Epithelial cell of proximal tubule (primary cell): Measurements from ENCODE around the gene ADAMTS6. TPM values are rescaled to one million over a fixed set of nuclear protein-coding genes. Genes with fewer than 3 reads are reported as not detected.
"Not testable (repeated sequence)": the region's sequence is repeated elsewhere in the genome, so short reads cannot be mapped to it uniquely, and the experiment has no call there.

Experiments
- DNase-seq: peaks from one replicate; pipeline ENCODE4 v3.0.0-alpha.2; 2011; ENCODE audit warnings: low read depth
- H3K4me3 ChIP-seq: 2 replicates; pipeline ENCODE4 v1.5.1; 2011; ENCODE audit warnings: low read depth, mild to moderate bottlenecking, low read length
- total RNA-seq: library from RNA; depleted of rRNA; stranded (reverse); fragments of >200 nt; gene quantifications from 2 replicates; pipeline ENCODE4 v1.2.3, GENCODE V29; 2015
- TF ChIP-seq, protein P1 (sequence below): conservative IDR thresholded peaks from 2 replicates; pipeline ENCODE4 v1.5.1; 2012; ENCODE audit warnings: low read depth, mild to moderate bottlenecking, low read length

Gene ADAMTS6
- total RNA-seq, 1 donor from 2014 or later = 3.5 TPM

DNA sequence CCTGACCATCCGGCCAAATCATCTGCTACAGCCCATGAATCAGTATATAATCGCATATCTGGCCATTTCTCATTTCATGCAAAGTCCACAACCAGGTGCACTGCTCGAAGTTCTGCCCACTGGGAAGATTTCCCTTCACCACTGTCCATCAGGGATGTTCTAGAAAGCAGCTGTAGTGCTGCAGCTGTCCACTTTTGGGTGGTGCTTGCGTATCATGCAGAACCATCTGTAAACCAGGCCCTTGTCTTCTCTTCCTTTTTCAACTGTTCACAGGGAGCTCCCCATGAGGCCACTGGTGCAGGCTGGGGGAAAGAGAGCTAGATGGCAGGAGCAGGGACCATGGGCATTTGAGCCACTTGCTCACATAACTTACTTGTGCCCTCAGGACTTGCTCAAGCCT, 7.4 kb upstream of the ADAMTS6 start:
- TF ChIP-seq, protein P1, sequence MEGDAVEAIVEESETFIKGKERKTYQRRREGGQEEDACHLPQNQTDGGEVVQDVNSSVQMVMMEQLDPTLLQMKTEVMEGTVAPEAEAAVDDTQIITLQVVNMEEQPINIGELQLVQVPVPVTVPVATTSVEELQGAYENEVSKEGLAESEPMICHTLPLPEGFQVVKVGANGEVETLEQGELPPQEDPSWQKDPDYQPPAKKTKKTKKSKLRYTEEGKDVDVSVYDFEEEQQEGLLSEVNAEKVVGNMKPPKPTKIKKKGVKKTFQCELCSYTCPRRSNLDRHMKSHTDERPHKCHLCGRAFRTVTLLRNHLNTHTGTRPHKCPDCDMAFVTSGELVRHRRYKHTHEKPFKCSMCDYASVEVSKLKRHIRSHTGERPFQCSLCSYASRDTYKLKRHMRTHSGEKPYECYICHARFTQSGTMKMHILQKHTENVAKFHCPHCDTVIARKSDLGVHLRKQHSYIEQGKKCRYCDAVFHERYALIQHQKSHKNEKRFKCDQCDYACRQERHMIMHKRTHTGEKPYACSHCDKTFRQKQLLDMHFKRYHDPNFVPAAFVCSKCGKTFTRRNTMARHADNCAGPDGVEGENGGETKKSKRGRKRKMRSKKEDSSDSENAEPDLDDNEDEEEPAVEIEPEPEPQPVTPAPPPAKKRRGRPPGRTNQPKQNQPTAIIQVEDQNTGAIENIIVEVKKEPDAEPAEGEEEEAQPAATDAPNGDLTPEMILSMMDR = no peak
- no peak overlapping the region for H3K4me3 ChIP-seq
- no peak for DNase-seq

DNA sequence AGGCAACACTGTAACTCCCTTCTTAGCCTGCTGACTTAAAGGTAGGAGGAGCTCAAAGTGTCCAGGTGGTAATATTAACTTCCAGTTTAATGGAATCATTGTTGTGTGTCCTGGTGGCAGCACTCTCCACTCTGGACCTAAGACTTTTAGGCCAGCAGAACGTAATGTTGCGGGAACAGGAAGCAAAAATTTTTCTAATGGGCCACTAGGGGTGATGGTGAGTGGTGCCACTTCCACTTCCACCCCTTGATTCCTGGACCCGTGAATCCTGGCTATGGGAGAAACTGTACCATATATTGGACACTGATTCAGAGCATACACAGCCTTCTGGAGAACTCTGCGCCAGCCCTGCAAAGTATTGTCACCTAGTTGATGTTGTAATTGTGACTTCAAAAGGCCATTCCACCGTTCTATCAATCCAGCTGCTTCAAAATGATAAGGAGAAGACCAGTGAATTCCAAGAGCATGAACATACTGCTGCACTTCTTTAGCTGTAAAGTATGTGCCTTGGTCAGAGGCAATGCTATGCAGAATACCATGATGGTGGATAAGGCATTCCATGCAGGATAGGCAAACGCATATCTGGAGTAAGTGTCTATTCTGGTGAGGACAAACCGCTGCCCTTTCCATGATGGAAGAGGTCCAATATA, 6.4 kb upstream of the ADAMTS6 start:
- not testable (repeated sequence) for DNase-seq, H3K4me3 ChIP-seq
- TF ChIP-seq, protein P1 = peak; percentile 14

DNA sequence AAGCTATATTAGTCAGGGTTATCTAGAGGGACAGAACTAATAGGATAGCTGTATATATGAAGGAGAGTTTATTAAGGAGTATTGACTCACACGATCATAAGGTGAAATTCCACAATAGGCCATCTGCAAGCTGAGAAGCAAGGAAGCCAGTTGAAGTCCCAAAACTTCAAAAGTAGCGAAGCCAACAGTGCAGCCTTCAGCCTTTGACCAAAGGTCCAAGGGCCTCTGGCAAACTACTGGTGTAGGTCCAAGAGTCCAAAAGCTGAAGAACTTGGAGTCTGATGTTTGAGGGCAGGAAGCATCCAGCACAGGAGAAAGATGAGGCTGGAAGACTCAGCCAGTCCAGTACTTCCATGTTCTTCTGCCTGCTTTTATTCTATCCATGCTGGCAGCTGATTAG, 5.1 kb upstream of the ADAMTS6 start:
- not testable (repeated sequence) for DNase-seq, H3K4me3 ChIP-seq

DNA sequence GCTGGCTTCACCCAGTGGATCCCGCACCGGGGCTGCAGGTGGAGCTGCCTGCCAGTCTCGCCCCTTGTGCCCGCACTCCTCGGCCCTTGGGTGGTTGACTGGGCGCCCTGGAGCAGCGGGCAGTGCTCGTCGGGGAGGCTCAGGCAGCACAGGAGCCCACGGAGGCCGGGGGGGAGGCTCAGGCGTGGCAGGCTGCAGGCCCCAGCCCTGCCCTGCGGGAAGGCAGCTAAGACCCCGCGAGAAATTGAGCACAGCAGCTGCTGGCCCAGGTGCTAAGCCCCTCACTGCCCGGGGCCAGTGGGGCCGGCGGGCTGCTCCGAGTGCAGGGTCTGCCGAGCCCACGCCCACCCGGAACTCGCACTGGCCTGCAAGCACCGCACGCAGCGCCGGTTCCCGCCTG, 3.7 kb upstream of the ADAMTS6 start:
- H3K4me3 ChIP-seq = no peak overlapping the region
- no peak for DNase-seq
- TF ChIP-seq, protein P1 = no peak

DNA sequence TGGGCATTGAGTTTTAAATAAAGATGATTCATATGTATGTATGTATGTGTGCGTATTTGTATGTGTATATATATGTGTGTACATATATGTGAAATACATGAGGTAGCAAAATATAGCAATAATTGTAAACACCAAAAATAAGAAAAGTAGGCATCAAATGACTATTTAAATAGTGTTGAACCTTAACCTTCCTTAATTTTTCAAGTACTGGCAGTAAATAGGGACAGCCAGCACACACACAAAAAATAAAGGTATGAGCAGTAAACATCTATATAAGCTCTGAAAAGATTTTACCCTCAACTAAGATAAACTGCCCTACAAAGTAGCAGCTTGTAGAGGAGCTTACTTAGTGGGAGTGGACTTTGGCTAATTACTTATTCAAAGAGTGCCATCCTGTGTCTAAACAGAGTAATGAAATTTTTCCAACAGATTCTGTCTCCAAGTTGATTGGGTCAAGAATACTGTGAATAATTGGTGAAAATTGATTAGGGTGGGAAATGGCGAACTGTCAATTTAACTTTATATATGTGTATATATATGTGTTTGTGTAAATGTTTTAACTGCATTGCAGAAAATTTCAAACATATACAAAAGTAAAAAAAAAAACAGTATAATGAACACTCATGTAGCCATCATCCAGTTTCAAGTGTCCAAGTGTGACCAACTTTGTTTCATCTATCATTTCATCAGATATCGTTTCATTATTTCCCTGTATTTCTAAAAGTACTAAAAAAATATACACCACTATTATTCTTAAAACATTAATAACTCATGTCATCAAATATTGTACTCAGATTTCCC, 2.0 kb upstream of the ADAMTS6 start:
- DNase-seq = no peak
- peak overlapping the region; percentile 63 for H3K4me3 ChIP-seq
- TF ChIP-seq, protein P1 = peak; percentile 68

DNA sequence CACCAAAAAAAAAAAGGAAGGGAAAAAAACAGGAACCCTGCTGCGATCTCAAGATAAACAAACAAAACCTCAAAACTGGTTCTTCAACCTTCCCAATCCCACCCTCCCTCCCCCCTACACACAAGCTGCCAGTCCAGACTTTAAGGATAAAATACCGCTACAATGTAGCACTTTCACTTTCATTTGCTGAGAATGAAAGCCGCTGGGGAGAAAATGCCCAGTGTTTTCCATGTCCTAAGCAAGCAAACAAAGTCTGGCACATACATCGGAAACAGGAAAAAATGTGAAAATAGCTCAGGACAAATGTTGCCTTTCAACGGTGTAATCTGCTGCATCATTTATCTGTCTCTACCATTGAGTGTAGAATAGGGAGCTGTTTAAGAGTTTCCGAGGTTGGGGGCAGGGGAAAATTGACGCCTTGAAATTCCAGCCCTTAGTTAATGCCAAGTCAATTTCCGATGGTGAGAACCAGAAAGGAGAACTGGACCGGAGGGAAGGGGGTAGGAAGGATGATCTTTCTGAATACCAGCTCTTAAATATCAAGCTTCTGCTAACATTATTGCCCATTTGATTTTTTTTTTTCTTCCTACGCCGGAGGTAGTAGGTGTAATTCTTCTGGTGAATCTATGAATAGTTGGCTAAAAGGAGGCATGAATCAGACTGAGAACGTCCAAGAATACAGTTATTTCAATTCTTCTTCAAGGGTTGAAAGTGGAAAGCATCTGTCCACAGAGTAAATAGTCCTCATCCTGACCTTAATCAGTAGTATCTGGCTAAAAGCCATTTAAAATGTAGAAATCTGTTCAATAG, 1.2 kb upstream of the ADAMTS6 start:
- TF ChIP-seq, protein P1 = no peak
- no peak for DNase-seq
- H3K4me3 ChIP-seq = peak overlapping the region; percentile 63

DNA sequence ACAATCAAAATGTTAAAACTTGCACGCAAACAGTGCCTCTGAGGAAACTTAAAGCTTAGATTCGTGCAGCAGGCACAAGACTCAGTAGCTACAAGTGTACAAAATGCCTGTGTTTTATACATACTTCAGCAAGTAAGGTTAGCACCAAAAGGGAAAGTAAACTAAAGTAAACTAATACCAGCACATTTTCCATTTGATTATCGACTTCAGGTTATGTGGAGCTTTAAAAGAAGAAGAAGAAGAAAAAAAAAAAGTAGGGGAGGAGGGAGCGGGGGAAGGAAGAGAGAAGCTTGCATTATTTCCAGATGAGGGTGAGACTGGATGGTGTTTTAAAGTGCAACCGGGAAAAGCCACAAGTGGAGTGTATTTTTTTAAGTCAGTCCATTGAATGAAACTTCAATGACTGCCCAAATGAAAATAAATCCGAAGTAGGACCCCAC, 596 bp upstream of the ADAMTS6 start:
- no peak for DNase-seq
- H3K4me3 ChIP-seq = peak overlapping the region; percentile 63
- TF ChIP-seq, protein P1 = no peak
